ENCODE results near the gene STMP1. TPM values are rescaled to one million over a fixed set of nuclear protein-coding genes. Genes with fewer than 3 reads are reported as not detected.

The STMP1 gene
- total and polyA plus RNA-seq, 8 donors, result 7.2 to 21.4 (median 12.0) TPM

DNA sequence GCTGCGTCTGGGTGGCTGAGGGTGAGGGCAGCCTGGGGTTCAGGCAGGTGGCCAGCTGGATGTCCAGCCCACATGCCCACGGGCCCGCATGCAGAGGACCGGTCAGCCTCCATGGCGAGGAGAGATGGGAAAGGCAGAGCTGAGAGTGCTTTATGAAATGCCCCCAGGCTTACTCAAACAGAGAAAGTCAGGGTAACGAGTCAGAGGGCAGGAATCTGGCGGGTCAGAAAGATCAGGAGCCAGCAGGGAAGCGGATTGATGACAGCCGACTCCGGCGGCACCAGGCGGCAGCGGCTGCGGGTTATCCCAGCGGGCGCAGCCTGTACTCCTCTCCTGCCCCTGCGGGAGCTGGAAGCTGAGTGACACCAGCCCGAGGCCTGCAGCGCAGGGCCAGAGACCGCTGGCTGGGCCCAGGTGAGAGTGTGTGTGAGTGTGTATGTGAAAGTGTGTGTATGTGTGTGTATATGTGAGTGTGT, 52.3 kb downstream of the STMP1 start:
- Histone ChIP-seq H3K27ac (no peak overlapping the region), H3K4me3 (no peak overlapping the region), H3K36me3 (no peaks in the 10 kb centered on the region), H3K27me3 (no peaks in the 10 kb centered on the region), H3K4me1 (no peaks in the 10 kb centered on the region), H3K9me3 (no peaks in the 10 kb centered on the region)
- ATAC-seq, result no peak
- TF ChIP-seq, protein P1, sequence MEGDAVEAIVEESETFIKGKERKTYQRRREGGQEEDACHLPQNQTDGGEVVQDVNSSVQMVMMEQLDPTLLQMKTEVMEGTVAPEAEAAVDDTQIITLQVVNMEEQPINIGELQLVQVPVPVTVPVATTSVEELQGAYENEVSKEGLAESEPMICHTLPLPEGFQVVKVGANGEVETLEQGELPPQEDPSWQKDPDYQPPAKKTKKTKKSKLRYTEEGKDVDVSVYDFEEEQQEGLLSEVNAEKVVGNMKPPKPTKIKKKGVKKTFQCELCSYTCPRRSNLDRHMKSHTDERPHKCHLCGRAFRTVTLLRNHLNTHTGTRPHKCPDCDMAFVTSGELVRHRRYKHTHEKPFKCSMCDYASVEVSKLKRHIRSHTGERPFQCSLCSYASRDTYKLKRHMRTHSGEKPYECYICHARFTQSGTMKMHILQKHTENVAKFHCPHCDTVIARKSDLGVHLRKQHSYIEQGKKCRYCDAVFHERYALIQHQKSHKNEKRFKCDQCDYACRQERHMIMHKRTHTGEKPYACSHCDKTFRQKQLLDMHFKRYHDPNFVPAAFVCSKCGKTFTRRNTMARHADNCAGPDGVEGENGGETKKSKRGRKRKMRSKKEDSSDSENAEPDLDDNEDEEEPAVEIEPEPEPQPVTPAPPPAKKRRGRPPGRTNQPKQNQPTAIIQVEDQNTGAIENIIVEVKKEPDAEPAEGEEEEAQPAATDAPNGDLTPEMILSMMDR (IDR thresholded peaks at IDR 0.05), result no peak
- WGBS, 2 donors, result 75 to 81% methylated on average over 20 of the region's 20 CpGs
- DNase-seq, result no peak
- FAIRE-seq, result no peak
- intact Hi-C loops (cut with DNase I), result no loop called here

DNA sequence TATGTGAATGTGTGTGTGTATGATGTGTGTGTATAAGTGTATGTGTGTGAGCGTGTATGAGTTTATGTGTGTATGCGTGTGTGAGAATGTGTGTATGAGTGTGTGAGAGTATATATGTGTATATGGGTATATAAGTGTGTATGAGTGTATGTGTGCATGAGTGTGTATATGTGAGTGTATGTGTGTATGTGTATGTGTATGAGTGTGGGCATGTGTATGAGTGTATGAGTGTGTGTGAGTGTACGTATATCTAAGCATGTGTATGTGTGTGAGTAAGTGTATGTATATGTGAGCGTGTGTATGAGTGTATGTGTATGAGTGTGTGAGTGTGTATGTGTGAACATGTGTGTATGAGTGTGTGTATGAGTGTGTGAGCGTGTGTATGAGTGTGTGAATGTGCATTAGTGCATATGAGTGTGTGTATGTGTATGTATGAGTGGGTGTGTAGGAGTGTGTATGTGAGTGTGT, 52.8 kb downstream of the STMP1 start:
- H3K27me3 ChIP-seq, result no peaks in the 10 kb centered on the region
- TF ChIP-seq, protein P1 (IDR thresholded peaks at IDR 0.05), result no peak
- no peak overlapping the region for H3K27ac ChIP-seq
- no peaks in the 10 kb centered on the region for H3K4me1 ChIP-seq
- 89 to 96% methylated on average over 5 of the region's 5 CpGs for WGBS, 2 donors
- H3K4me3 ChIP-seq, result no peak overlapping the region
- intact Hi-C loops (cut with DNase I), result no loop called here
- no peak for ATAC-seq
- FAIRE-seq, result no peak
- no peaks in the 10 kb centered on the region for H3K36me3 ChIP-seq
- H3K9me3 ChIP-seq, result no peaks in the 10 kb centered on the region
- DNase-seq, result no peak

DNA sequence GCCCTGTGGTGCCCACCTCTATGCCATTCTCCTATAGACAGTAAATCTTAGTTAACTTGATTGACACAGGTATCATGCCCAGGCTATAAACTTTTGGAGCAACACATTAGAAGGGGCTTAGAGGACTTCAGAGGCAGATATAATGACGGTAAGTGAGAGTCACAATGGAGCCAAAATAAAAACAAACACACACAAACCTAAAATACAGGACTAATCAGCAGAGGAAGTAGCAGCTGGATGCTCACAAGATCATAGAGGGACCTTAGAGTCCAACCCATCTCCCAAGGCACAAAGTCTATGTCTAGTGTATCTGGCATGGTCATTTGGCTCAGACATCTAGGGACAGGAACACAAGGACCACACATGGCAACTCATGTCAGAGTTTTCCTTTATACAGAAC, 53.4 kb downstream of the STMP1 start:
- WGBS, 2 donors, result 77 to 88% methylated on average over 1 of the region's 1 CpG
- Histone ChIP-seq H3K27ac (no peak overlapping the region), H3K36me3 (no peaks in the 10 kb centered on the region), H3K27me3 (no peaks in the 10 kb centered on the region), H3K9me3 (no peaks in the 10 kb centered on the region), H3K4me3 (no peak overlapping the region), H3K4me1 (no peaks in the 10 kb centered on the region)
- no peak for ATAC-seq
- DNase-seq, result no peak
- no peak for FAIRE-seq
- TF ChIP-seq, protein P1 (IDR thresholded peaks at IDR 0.05), result no peak
- intact Hi-C loops (cut with DNase I), result no loop called here

DNA sequence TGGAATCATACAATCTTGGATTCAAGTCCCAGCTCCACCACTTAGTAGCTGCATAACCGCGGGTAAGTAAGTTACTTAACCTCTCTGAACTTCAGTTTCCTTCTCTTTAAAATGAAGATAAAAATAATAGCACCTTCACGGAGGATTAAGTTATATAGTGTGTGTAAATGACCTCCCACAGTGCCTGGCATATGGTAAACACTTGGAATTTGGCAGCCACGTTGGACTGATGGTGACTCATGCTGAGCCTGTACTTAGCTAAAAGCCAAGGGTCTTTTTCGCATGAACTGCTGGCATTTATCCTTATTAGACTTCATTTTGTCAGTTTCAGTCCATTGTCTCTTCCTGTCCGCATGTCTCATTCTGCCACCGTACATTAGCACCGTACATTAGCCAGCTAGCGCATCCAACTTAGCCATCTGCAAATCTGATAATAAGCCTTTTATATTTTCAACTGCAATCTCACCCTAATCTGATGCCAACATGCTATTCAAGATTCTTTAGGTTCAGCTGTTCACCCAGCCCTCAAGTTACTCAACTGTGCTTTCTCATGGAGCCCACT, 54.4 kb downstream of the STMP1 start:
- H3K27me3 ChIP-seq, result no peaks in the 10 kb centered on the region
- WGBS, 2 donors, result 65 to 69% methylated on average over 9 of the region's 9 CpGs
- intact Hi-C loops (cut with DNase I), result no loop called here
- peak in 1 of 4 donors; percentile 39 for ATAC-seq
- no peak for DNase-seq
- no peak overlapping the region for H3K4me3 ChIP-seq
- no peak for FAIRE-seq
- H3K9me3 ChIP-seq, result no peaks in the 10 kb centered on the region
- no peak overlapping the region for H3K27ac ChIP-seq
- TF ChIP-seq, protein P1 (IDR thresholded peaks at IDR 0.05), result no peak
- H3K4me1 ChIP-seq, result no peaks in the 10 kb centered on the region
- no peaks in the 10 kb centered on the region for H3K36me3 ChIP-seq

DNA sequence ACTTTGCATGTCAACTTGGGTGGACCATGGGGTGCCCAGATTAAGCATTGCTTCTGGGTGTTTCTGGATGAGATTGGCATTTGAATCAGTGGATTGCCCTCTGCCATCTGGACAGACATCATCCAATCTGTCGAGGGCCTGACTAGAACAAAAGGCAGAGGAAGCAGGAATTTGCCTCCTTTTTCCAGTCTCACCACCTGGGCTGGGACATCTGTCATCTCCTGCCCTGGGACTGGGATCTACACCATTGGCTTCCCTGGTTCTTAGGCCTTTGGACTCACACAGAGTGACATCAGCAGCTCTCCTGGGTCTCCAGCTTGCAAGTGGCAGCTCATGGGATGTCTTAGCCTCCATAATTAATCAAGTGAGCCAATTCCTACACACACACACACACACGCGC, 55.4 kb downstream of the STMP1 start:
- no peak for DNase-seq
- no peaks in the 10 kb centered on the region for H3K36me3 ChIP-seq
- TF ChIP-seq, protein P1 (IDR thresholded peaks at IDR 0.05), result no peak
- WGBS, 2 donors, result 80 to 86% methylated on average over 3 of the region's 3 CpGs
- no peak overlapping the region for H3K27ac ChIP-seq
- no peaks in the 10 kb centered on the region for H3K27me3 ChIP-seq
- no peak for FAIRE-seq
- no peak overlapping the region for H3K4me3 ChIP-seq
- H3K9me3 ChIP-seq, result no peaks in the 10 kb centered on the region
- intact Hi-C loops (cut with DNase I), result no loop called here
- H3K4me1 ChIP-seq, result no peaks in the 10 kb centered on the region
- no peak for ATAC-seq

All from pancreas (tissue), 10 donors.